ENCODE results near the gene PLA2G4A. TPM values are rescaled to one million over a fixed set of nuclear protein-coding genes. Genes with fewer than 3 reads are reported as not detected.

PLA2G4A gene
- total RNA-seq, 1 experiment from 2014 or later: 0.39 TPM

DNA sequence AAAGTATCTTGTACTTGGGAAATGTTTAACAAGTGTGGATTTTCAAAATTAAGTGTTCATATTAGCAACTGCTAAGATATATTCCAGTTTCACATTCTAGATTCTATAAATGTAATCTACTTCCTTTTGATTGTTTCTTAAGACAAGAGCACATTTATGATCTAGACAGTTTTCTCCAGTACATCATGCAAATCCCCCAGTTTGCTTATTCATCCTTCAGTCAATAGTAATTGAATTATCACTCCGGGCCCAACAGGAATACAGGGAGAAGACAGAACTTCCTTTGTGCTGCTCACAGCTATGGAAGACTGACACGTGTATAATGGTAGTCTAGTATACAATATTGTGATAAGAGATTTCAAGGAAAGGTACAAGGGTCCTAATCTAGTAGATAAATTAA lies 14.5 kb downstream of the PLA2G4A start:
- no peak overlapping the region for H4K8ac ChIP-seq (replicated peaks; ENCODE audit: insufficient read length, low read depth, low read length)
- H3K27me3 ChIP-seq (ENCODE audit: insufficient read depth, low read length): no peaks in the 10 kb centered on the region
- H3T11ph ChIP-seq (ENCODE audit: low read length): no peak overlapping the region
- Mint-ChIP-seq H3K4me1 (no peaks in the 10 kb centered on the region; a peak in 1 of 4 replicates), H3K27me3 (ENCODE audit: low read depth) (no peaks in the 10 kb centered on the region), H3K27ac (no peak overlapping the region), H3K9me3 (no peaks in the 10 kb centered on the region), H3K36me3 (ENCODE audit: insufficient read depth in 1 of 3, low read depth in 3 of 3) (no peaks in the 10 kb centered on the region), H3K4me3 (no peak overlapping the region)
- no peak overlapping the region for H2BK12ac ChIP-seq (ENCODE audit: insufficient read length, low read depth, low read length)
- H3K23me2 ChIP-seq (ENCODE audit: insufficient read length, low read depth, low read length, poor library complexity, severe bottlenecking): no peaks in the 10 kb centered on the region
- H3K79me1 ChIP-seq (ENCODE audit: insufficient read depth, low read depth, low read length, poor library complexity, severe bottlenecking): no peaks in the 10 kb centered on the region
- H3K4me1 ChIP-seq (ENCODE audit: insufficient read depth, low read length): no peaks in the 10 kb centered on the region
- H3K56ac ChIP-seq (ENCODE audit: insufficient read length, low read depth, low read length): no peak overlapping the region
- no peak overlapping the region for H2AK5ac ChIP-seq (ENCODE audit: insufficient read length, low read length)
- 0 out of 2 replicates have a peak, but pooled peaks cover 2% of the 10 kb centered on the region for H3K79me2 ChIP-seq (ENCODE audit: insufficient read depth, low read length)
- no peak overlapping the region for H2BK20ac ChIP-seq (ENCODE audit: low read depth, low read length, poor library complexity, severe bottlenecking)
- no peak overlapping the region for H3K4ac ChIP-seq (ENCODE audit: low read depth, low read length)
- H2BK15ac ChIP-seq (ENCODE audit: low read depth, low read length): no peak overlapping the region
- H2BK120ac ChIP-seq (ENCODE audit: low read depth, low read length, poor library complexity, severe bottlenecking): no peak overlapping the region
- DNase-seq: no peak
- H3K14ac ChIP-seq (ENCODE audit: insufficient read depth, low read length): no peak overlapping the region
- H3K9me3 ChIP-seq (ENCODE audit: control insufficient read depth, low read depth, low read length): no peaks in the 10 kb centered on the region
- H4K91ac ChIP-seq (ENCODE audit: insufficient read length, low read depth, low read length): no peak overlapping the region
- H2BK5ac ChIP-seq (ENCODE audit: insufficient read length, low read length): no peak overlapping the region
- TF ChIP-seq, protein P1, sequence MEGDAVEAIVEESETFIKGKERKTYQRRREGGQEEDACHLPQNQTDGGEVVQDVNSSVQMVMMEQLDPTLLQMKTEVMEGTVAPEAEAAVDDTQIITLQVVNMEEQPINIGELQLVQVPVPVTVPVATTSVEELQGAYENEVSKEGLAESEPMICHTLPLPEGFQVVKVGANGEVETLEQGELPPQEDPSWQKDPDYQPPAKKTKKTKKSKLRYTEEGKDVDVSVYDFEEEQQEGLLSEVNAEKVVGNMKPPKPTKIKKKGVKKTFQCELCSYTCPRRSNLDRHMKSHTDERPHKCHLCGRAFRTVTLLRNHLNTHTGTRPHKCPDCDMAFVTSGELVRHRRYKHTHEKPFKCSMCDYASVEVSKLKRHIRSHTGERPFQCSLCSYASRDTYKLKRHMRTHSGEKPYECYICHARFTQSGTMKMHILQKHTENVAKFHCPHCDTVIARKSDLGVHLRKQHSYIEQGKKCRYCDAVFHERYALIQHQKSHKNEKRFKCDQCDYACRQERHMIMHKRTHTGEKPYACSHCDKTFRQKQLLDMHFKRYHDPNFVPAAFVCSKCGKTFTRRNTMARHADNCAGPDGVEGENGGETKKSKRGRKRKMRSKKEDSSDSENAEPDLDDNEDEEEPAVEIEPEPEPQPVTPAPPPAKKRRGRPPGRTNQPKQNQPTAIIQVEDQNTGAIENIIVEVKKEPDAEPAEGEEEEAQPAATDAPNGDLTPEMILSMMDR (conservative IDR thresholded peaks at IDR 0.05): no peak
- no CpG with 5 or more reads among the region's 2 CpGs for WGBS (ENCODE audit: extremely low coverage, insufficient read length, low lambda C conversion rate)
- no peak overlapping the region for H3K23ac ChIP-seq (ENCODE audit: insufficient read length, low read depth, low read length)
- no peak overlapping the region for H3K9ac ChIP-seq (ENCODE audit: extremely low read depth, insufficient read length, low read length)
- no peaks in the 10 kb centered on the region for H4K20me1 ChIP-seq (ENCODE audit: control insufficient read depth, insufficient read depth, insufficient read length)
- H3K18ac ChIP-seq (ENCODE audit: insufficient read length, low read depth, low read length): no peak overlapping the region
- no peak overlapping the region for H2AFZ ChIP-seq (ENCODE audit: low read length)
- no peak overlapping the region for H3K4me2 ChIP-seq (ENCODE audit: insufficient read depth, insufficient read length, low read length)
- no peak overlapping the region for H3K27ac ChIP-seq (ENCODE audit: insufficient read length, low read depth, low read length)
- no peak overlapping the region for H4K5ac ChIP-seq (ENCODE audit: insufficient read length, low read depth, low read length)
